SK-N-SH treated with all-trans-retinoic acid at 6 μM for 48 hours (cell line): ENCODE results near the gene CBARP.

Experiments
- ARNTL ChIP-seq: fragments of 450-650 bp; formaldehyde crosslinking; IDR thresholded peaks from 2 replicates; pipeline ENCODE4 v1.5.0; 2020; ENCODE audit warnings: low read depth, mild to moderate bottlenecking, moderate library complexity, borderline replicate concordance
- BACH2 ChIP-seq: fragments of 250-450 bp; sonication (Bioruptor Pico); IDR thresholded peaks from 2 replicates; pipeline ENCODE4 v1.9.0; 2021; ENCODE audit warnings: mild to moderate bottlenecking, borderline replicate concordance
- OSR1 ChIP-seq: fragments of 250-450 bp; sonication (Bioruptor Pico); IDR thresholded peaks from 2 replicates; pipeline ENCODE4 v1.8.0; 2022; ENCODE audit warnings: moderate library complexity, mild to moderate bottlenecking, inconsistent platforms
- PPARA ChIP-seq: fragments of 250-450 bp; sonication (Bioruptor Pico); IDR thresholded peaks from 2 replicates; pipeline ENCODE4 v1.5.0; 2020; ENCODE audit warnings: mild to moderate bottlenecking, borderline replicate concordance
- RARB ChIP-seq: fragments of 250-450 bp; sonication (Bioruptor Pico); IDR thresholded peaks from 2 replicates; pipeline ENCODE4 v1.8.0; 2021; ENCODE audit warnings: mild to moderate bottlenecking, moderate library complexity
- SNAI2 ChIP-seq: fragments of 250-450 bp; sonication (Bioruptor Pico); IDR thresholded peaks from 2 replicates; pipeline ENCODE4 v1.5.0; 2020; ENCODE audit warnings: mild to moderate bottlenecking, moderate library complexity
- TOX ChIP-seq: fragments of 250-450 bp; sonication (Bioruptor Pico); IDR thresholded peaks from 2 replicates; pipeline ENCODE4 v1.8.0; 2021; ENCODE audit warnings: mild to moderate bottlenecking, moderate library complexity, borderline replicate concordance
- ZFP3 ChIP-seq: fragments of 250-450 bp; sonication (Bioruptor Pico); IDR thresholded peaks from 2 replicates; pipeline ENCODE4 v1.5.0; 2020; ENCODE audit warnings: mild to moderate bottlenecking, moderate library complexity
- ZFP30 ChIP-seq: fragments of 450-650 bp; formaldehyde crosslinking; IDR thresholded peaks from 2 replicates; pipeline ENCODE4 v1.5.0; 2022; ENCODE audit warnings: mild to moderate bottlenecking, moderate library complexity
- ZNF8 ChIP-seq: fragments of 450-650 bp; formaldehyde crosslinking; IDR thresholded peaks from 2 replicates; pipeline ENCODE4 v1.5.0; 2020; ENCODE audit warnings: mild to moderate bottlenecking, moderate library complexity
- TF ChIP-seq, protein P1 (sequence below): fragments of 250-450 bp; sonication (Bioruptor Pico); IDR thresholded peaks from 2 replicates; pipeline ENCODE4 v1.5.0; 2020; ENCODE audit warnings: mild to moderate bottlenecking, moderate library complexity
- TF ChIP-seq, protein P2 (sequence below): fragments of 250-450 bp; sonication (Bioruptor Pico); IDR thresholded peaks from 2 replicates; pipeline ENCODE4 v1.5.1; 2020; ENCODE audit warnings: low read depth, mild to moderate bottlenecking, moderate library complexity

DNA sequence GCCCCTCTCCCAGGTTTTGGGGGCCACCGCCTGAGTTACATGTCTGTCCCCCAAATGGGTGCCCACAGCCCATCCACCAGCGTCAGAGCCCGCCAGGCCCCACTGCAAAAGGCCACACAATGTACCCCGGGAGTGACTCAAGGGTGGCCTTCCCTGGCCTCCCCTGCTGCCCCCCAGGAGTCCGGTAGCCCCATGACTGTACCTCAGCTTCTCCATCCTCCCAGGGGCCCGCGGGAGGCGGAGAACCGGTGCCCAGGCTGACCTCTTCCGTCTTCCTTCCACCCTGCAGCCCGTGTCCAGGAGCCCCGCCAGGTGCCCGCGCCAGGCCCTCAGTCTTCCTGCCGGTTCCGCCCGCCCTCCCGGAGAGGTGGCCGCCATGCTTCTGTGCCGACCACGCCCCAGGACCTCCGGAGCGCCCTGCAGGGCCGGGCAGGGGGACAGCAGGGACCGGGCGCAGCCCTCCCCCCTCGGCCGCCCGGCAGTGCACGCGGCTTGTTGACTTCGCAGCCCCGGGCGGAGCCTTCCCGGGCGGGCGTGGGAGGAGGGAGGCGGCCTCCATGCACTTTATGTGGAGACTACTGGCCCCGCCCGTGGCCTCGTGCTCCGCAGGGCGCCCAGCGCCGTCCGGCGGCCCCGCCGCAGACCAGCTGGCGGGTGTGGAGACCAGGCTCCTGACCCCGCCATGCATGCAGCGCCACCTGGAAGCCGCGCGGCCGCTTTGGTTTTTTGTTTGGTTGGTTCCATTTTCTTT lies 10.3 kb downstream of the CBARP start:
- TF ChIP-seq, protein P1, sequence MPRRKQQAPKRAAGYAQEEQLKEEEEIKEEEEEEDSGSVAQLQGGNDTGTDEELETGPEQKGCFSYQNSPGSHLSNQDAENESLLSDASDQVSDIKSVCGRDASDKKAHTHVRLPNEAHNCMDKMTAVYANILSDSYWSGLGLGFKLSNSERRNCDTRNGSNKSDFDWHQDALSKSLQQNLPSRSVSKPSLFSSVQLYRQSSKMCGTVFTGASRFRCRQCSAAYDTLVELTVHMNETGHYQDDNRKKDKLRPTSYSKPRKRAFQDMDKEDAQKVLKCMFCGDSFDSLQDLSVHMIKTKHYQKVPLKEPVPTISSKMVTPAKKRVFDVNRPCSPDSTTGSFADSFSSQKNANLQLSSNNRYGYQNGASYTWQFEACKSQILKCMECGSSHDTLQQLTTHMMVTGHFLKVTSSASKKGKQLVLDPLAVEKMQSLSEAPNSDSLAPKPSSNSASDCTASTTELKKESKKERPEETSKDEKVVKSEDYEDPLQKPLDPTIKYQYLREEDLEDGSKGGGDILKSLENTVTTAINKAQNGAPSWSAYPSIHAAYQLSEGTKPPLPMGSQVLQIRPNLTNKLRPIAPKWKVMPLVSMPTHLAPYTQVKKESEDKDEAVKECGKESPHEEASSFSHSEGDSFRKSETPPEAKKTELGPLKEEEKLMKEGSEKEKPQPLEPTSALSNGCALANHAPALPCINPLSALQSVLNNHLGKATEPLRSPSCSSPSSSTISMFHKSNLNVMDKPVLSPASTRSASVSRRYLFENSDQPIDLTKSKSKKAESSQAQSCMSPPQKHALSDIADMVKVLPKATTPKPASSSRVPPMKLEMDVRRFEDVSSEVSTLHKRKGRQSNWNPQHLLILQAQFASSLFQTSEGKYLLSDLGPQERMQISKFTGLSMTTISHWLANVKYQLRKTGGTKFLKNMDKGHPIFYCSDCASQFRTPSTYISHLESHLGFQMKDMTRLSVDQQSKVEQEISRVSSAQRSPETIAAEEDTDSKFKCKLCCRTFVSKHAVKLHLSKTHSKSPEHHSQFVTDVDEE (CRISPR knock-in tag) = no peak
- TF ChIP-seq BACH2 (CRISPR knock-in tag) (no peak), ZFP30 (no peak), ARNTL (CRISPR knock-in tag) (no peak), TOX (CRISPR knock-in tag) (no peak), ZNF8 (CRISPR knock-in tag) (no peak), PPARA (CRISPR knock-in tag) (no peak), OSR1 (no peak), SNAI2 (CRISPR knock-in tag) (no peak), ZFP3 (CRISPR knock-in tag) (no peak), RARB (no peak)
- TF ChIP-seq, protein P2, sequence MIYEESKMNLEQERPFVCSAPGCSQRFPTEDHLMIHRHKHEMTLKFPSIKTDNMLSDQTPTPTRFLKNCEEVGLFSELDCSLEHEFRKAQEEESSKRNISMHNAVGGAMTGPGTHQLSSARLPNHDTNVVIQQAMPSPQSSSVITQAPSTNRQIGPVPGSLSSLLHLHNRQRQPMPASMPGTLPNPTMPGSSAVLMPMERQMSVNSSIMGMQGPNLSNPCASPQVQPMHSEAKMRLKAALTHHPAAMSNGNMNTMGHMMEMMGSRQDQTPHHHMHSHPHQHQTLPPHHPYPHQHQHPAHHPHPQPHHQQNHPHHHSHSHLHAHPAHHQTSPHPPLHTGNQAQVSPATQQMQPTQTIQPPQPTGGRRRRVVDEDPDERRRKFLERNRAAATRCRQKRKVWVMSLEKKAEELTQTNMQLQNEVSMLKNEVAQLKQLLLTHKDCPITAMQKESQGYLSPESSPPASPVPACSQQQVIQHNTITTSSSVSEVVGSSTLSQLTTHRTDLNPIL (CRISPR knock-in tag) = no peak
